HEK293 (cell line): ENCODE measurements around the gene DHCR7.

Source experiments
- CTCF ChIA-PET: fragments of 350-600 bp; formaldehyde crosslinking; extraction: SDS; loops from one replicate; lab custom pipeline; 2021; ENCODE audit warnings: antibody characterized with exemption; lab: Yijun Ruan, JAX
- POLR2A ChIA-PET: fragments of 300-600 bp; formaldehyde crosslinking; extraction: SDS; loops from one replicate; lab custom pipeline; 2020; ENCODE audit warnings: antibody characterized with exemption, inconsistent platforms; lab: Yijun Ruan, JAX
- H3K27ac ChIP-seq: fragments of 200-500 bp; sonication (Bioruptor generic); 2 replicates; pipeline ENCODE4 v1.5.1; 2014; ENCODE audit warnings: low read depth, low read length, control low read depth, inconsistent platforms; ENCODE audit errors: extremely low read depth
- H3K36me3 ChIP-seq, 2 experiments: fragments of 200-500 bp in 1 of 2; sonication (Bioruptor generic) in 1 of 2; 1 replicate in 1 of 2; 2 replicates in 1 of 2; pipeline ENCODE4 v1.5.1; 2014 to 2017; ENCODE audit warnings: inconsistent platforms in 2 of 2, low read length in 2 of 2; ENCODE audit not compliant: control insufficient read depth in 2 of 2, insufficient read depth in 1 of 2
- H3K4me1 ChIP-seq: fragments of 200-500 bp; sonication (Bioruptor generic); 2 replicates; pipeline ENCODE4 v1.5.1; 2014; ENCODE audit warnings: mild to moderate bottlenecking, low read length, inconsistent platforms; ENCODE audit not compliant: control insufficient read depth, insufficient read depth
- H3K4me3 ChIP-seq: 2 replicates; pipeline ENCODE4 v1.5.1; 2011; ENCODE audit warnings: low read depth, mild to moderate bottlenecking, control low read depth, low read length, moderate library complexity
- H3K9me3 ChIP-seq: fragments of 200-500 bp; sonication (Bioruptor generic); 2 replicates; pipeline ENCODE4 v1.5.1; 2014; ENCODE audit warnings: low read depth, low read length, inconsistent platforms; ENCODE audit not compliant: control insufficient read depth, insufficient read depth
- BCL11B ChIP-seq: fragments of 450-650 bp; formaldehyde crosslinking; IDR thresholded peaks from 2 replicates; pipeline ENCODE4 v1.5.1; 2016; ENCODE audit warnings: low read depth, missing biosample characterization, missing genetic modification characterization
- BCL6B ChIP-seq: fragments of 450-650 bp; formaldehyde crosslinking; IDR thresholded peaks from 2 replicates; pipeline ENCODE4 v1.5.1; 2017; ENCODE audit warnings: missing biosample characterization, missing genetic modification characterization
- SP3 ChIP-seq: fragments of 450-650 bp; formaldehyde crosslinking; IDR thresholded peaks from 2 replicates; pipeline ENCODE4 v1.5.1; 2016; ENCODE audit warnings: missing biosample characterization, missing genetic modification characterization
- ZNF112 ChIP-seq: fragments of 450-650 bp; formaldehyde crosslinking; IDR thresholded peaks from 2 replicates; pipeline ENCODE4 v1.5.0; 2017; ENCODE audit warnings: missing biosample characterization, missing genetic modification characterization
- ZNF133 ChIP-seq: fragments of 450-650 bp; formaldehyde crosslinking; IDR thresholded peaks from 2 replicates; pipeline ENCODE4 v1.5.1; 2016; ENCODE audit warnings: missing biosample characterization, missing genetic modification characterization
- ZNF146 ChIP-seq: fragments of 450-650 bp; formaldehyde crosslinking; IDR thresholded peaks from 2 replicates; pipeline ENCODE4 v1.5.1; 2016; ENCODE audit warnings: missing biosample characterization, missing genetic modification characterization
- ZNF16 ChIP-seq: fragments of 450-650 bp; formaldehyde crosslinking; IDR thresholded peaks from 2 replicates; pipeline ENCODE4 v1.5.1; 2016; ENCODE audit warnings: low read depth, missing biosample characterization, missing genetic modification characterization
- ZNF2 ChIP-seq: fragments of 450-650 bp; formaldehyde crosslinking; IDR thresholded peaks from 2 replicates; pipeline ENCODE4 v1.5.1; 2016; ENCODE audit warnings: missing biosample characterization, missing genetic modification characterization
- ZNF311 ChIP-seq: fragments of 450-650 bp; formaldehyde crosslinking; IDR thresholded peaks from 2 replicates; pipeline ENCODE4 v1.5.1; 2017; ENCODE audit warnings: missing biosample characterization, missing genetic modification characterization, borderline replicate concordance
- ZNF404 ChIP-seq: fragments of 450-650 bp; formaldehyde crosslinking; IDR thresholded peaks from 2 replicates; pipeline ENCODE4 v1.5.1; 2017; ENCODE audit warnings: missing biosample characterization, missing genetic modification characterization
- ZNF571 ChIP-seq: fragments of 450-650 bp; formaldehyde crosslinking; IDR thresholded peaks from 2 replicates; pipeline ENCODE4 v1.5.0; 2017; ENCODE audit warnings: missing biosample characterization, missing genetic modification characterization
- ZNF76 ChIP-seq: fragments of 450-650 bp; formaldehyde crosslinking; IDR thresholded peaks from 2 replicates; pipeline ENCODE4; 2016; ENCODE audit warnings: low read depth, missing biosample characterization, missing genetic modification characterization, borderline replicate concordance
- TF ChIP-seq, protein P1 (sequence below): fragments of 450-650 bp; formaldehyde crosslinking; IDR thresholded peaks from 2 replicates; pipeline ENCODE4 v1.5.1; 2016; ENCODE audit warnings: missing biosample characterization, missing genetic modification characterization
- TF ChIP-seq, protein P2 (sequence below): fragments of 450-650 bp; formaldehyde crosslinking; IDR thresholded peaks from 2 replicates; pipeline ENCODE4 v1.5.0; 2017; ENCODE audit warnings: missing biosample characterization, missing genetic modification characterization, borderline replicate concordance
- TF ChIP-seq, protein P3 (sequence below): fragments of 450-650 bp; formaldehyde crosslinking; IDR thresholded peaks from 2 replicates; pipeline ENCODE4 v1.5.1; 2017; ENCODE audit warnings: missing biosample characterization, missing genetic modification characterization
- TF ChIP-seq, protein P4 (sequence below): fragments of 450-650 bp; formaldehyde crosslinking; IDR thresholded peaks from 2 replicates; pipeline ENCODE4 v1.5.1; 2017; ENCODE audit warnings: missing biosample characterization, missing genetic modification characterization
- TF ChIP-seq, protein P5 (sequence below): fragments of 450-650 bp; formaldehyde crosslinking; IDR thresholded peaks from 2 replicates; pipeline ENCODE4 v1.5.1; 2016; ENCODE audit warnings: missing biosample characterization, missing genetic modification characterization

Gene DHCR7

GRCh38 chr11:71466358-71466757 lies 18.2 kb upstream of the DHCR7 start:
- TF ChIP-seq ZNF571 (tag by site-specific recombination), result no peak
- TF ChIP-seq BCL6B (tag by site-specific recombination), result no peak
- no peak for TF ChIP-seq ZNF16 (tag by site-specific recombination)
- TF ChIP-seq, protein P1, sequence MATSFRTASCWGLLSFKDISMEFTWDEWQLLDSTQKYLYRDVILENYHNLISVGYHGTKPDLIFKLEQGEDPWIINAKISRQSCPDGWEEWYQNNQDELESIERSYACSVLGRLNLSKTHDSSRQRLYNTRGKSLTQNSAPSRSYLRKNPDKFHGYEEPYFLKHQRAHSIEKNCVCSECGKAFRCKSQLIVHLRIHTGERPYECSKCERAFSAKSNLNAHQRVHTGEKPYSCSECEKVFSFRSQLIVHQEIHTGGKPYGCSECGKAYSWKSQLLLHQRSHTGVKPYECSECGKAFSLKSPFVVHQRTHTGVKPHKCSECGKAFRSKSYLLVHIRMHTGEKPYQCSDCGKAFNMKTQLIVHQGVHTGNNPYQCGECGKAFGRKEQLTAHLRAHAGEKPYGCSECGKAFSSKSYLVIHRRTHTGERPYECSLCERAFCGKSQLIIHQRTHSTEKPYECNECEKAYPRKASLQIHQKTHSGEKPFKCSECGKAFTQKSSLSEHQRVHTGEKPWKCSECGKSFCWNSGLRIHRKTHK (tag by site-specific recombination), result no peak
- no peak for TF ChIP-seq ZNF146 (tag by site-specific recombination)
- TF ChIP-seq, protein P2, sequence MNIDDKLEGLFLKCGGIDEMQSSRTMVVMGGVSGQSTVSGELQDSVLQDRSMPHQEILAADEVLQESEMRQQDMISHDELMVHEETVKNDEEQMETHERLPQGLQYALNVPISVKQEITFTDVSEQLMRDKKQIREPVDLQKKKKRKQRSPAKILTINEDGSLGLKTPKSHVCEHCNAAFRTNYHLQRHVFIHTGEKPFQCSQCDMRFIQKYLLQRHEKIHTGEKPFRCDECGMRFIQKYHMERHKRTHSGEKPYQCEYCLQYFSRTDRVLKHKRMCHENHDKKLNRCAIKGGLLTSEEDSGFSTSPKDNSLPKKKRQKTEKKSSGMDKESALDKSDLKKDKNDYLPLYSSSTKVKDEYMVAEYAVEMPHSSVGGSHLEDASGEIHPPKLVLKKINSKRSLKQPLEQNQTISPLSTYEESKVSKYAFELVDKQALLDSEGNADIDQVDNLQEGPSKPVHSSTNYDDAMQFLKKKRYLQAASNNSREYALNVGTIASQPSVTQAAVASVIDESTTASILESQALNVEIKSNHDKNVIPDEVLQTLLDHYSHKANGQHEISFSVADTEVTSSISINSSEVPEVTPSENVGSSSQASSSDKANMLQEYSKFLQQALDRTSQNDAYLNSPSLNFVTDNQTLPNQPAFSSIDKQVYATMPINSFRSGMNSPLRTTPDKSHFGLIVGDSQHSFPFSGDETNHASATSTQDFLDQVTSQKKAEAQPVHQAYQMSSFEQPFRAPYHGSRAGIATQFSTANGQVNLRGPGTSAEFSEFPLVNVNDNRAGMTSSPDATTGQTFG, result no peak
- TF ChIP-seq ZNF133 (tag by site-specific recombination), result no peak
- no peak for TF ChIP-seq ZNF404
- TF ChIP-seq ZNF2 (tag by site-specific recombination), result no peak
- TF ChIP-seq, protein P3, sequence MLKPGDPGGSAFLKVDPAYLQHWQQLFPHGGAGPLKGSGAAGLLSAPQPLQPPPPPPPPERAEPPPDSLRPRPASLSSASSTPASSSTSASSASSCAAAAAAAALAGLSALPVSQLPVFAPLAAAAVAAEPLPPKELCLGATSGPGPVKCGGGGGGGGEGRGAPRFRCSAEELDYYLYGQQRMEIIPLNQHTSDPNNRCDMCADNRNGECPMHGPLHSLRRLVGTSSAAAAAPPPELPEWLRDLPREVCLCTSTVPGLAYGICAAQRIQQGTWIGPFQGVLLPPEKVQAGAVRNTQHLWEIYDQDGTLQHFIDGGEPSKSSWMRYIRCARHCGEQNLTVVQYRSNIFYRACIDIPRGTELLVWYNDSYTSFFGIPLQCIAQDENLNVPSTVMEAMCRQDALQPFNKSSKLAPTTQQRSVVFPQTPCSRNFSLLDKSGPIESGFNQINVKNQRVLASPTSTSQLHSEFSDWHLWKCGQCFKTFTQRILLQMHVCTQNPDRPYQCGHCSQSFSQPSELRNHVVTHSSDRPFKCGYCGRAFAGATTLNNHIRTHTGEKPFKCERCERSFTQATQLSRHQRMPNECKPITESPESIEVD (tag by site-specific recombination), result no peak
- TF ChIP-seq ZNF112 (tag by site-specific recombination), result no peak
- TF ChIP-seq ZNF76 (tag by site-specific recombination), result no peak
- no peak for TF ChIP-seq ZNF311 (tag by site-specific recombination)
- TF ChIP-seq, protein P4, sequence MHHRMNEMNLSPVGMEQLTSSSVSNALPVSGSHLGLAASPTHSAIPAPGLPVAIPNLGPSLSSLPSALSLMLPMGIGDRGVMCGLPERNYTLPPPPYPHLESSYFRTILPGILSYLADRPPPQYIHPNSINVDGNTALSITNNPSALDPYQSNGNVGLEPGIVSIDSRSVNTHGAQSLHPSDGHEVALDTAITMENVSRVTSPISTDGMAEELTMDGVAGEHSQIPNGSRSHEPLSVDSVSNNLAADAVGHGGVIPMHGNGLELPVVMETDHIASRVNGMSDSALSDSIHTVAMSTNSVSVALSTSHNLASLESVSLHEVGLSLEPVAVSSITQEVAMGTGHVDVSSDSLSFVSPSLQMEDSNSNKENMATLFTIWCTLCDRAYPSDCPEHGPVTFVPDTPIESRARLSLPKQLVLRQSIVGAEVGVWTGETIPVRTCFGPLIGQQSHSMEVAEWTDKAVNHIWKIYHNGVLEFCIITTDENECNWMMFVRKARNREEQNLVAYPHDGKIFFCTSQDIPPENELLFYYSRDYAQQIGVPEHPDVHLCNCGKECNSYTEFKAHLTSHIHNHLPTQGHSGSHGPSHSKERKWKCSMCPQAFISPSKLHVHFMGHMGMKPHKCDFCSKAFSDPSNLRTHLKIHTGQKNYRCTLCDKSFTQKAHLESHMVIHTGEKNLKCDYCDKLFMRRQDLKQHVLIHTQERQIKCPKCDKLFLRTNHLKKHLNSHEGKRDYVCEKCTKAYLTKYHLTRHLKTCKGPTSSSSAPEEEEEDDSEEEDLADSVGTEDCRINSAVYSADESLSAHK (tag by site-specific recombination), result no peak
- TF ChIP-seq SP3 (tag by site-specific recombination), result no peak
- TF ChIP-seq, protein P5, sequence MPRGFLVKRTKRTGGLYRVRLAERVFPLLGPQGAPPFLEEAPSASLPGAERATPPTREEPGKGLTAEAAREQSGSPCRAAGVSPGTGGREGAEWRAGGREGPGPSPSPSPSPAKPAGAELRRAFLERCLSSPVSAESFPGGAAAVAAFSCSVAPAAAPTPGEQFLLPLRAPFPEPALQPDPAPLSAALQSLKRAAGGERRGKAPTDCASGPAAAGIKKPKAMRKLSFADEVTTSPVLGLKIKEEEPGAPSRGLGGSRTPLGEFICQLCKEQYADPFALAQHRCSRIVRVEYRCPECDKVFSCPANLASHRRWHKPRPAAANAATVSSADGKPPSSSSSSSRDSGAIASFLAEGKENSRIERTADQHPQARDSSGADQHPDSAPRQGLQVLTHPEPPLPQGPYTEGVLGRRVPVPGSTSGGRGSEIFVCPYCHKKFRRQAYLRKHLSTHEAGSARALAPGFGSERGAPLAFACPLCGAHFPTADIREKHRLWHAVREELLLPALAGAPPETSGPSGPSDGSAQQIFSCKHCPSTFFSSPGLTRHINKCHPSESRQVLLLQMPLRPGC (tag by site-specific recombination), result no peak
- TF ChIP-seq BCL11B (tag by site-specific recombination), result no peak
- Histone ChIP-seq H3K27ac (no peak overlapping the region), H3K4me1 (peaks cover 3% of the 10 kb centered on the region; the same call in 1 of the 2 replicates), H3K4me3 (no peak overlapping the region), H3K36me3 (peaks cover 0 to 36% of the 10 kb centered on the region in 2 experiments; a peak in 1 of 3 replicates), H3K9me3 (no peaks in the 10 kb centered on the region)
- CTCF ChIA-PET, result no interaction called here
- POLR2A ChIA-PET, result no interaction called here
